ENCODE measurements around the gene HMCN1. TPM values are rescaled to one million over a fixed set of nuclear protein-coding genes. Genes with fewer than 3 reads are reported as not detected.

Gene HMCN1
- polyA plus RNA-seq, 3 donors from 2014 or later, result 0.33 to 0.38 TPM; not detected in 1

DNA sequence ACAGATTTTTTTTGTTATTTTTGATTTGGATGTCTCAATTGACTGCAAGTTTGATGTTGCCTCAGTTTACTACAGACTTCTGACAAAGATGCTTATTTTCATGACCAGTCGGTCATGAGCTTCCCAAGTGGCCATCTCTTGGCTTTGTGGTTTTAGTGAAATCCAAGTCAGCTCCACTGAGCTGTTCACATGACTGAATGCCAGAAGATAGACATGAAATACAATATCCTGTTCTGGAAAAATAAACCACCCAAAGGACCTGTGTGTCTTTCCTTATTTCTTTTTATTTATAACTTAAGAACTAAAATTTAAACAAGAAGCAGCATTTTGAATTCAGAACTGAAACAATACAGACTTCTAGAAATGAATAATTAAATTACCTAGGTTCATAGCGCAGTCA is 89.3 kb downstream of the HMCN1 start:
- Mint-ChIP-seq H3K27me3 (ENCODE audit: low read depth in 3 of 3) (peaks cover 1 to 3% (median 1%) of the 10 kb centered on the region in 3 donors), H3K4me3 (no peak overlapping the region), H3K4me1 (no peaks in the 10 kb centered on the region), H3K27ac (no peak overlapping the region), H3K9me3 (peaks cover 0 to 5% (median 0%) of the 10 kb centered on the region in 6 donors), H3K36me3 (no peaks in the 10 kb centered on the region)
- DNase-seq, result no peak

DNA sequence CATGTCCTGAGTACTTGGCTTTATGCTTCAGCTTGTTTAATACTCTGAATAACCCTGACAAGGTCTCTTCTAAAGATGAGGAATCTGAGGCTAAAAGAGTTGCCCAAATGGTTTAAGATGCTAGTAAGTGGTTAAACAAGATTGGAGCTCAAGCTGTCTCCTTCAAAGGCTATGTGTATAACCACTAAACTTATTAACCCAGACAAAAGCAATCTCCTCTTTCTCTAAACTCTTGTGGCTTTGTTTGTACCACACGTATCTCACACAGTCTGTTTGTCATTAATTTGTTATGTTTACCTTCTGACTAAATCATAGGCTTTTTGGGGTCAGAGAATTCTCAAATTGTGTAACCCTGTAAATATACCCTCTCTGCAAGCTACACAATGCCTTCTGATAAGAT is 89.9 kb downstream of the HMCN1 start:
- Mint-ChIP-seq H3K4me3 (no peak overlapping the region), H3K9me3 (peaks cover 0 to 5% (median 0%) of the 10 kb centered on the region in 6 donors), H3K4me1 (no peaks in the 10 kb centered on the region), H3K36me3 (no peaks in the 10 kb centered on the region), H3K27ac (no peak overlapping the region), H3K27me3 (ENCODE audit: low read depth in 3 of 3) (peaks cover 1 to 4% (median 3%) of the 10 kb centered on the region in 3 donors)
- DNase-seq, result no peak

DNA sequence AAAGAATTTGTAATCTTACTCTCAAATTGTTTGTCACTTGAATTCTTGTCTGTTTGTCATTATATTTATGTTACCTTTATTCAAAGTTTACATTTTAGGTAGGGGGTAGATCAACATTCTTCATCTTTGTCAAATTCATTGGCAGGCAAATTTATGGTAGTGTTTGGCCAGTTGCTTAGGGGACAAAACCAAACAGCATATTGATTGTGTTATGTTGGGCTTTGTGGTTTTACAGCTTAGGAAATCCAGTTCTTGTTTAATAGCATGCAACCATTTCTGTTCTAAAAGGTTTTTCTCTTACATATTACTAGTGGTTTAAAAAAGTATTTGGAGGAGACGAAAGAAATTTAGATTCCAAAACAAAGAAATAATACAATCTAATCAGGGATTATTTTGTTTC is 91.4 kb downstream of the HMCN1 start:
- Mint-ChIP-seq H3K4me3 (no peak overlapping the region), H3K27me3 (ENCODE audit: low read depth in 3 of 3) (peaks cover 3 to 4% (median 3%) of the 10 kb centered on the region in 3 donors), H3K9me3 (peaks cover 0 to 5% (median 0%) of the 10 kb centered on the region in 6 donors), H3K27ac (no peak overlapping the region), H3K4me1 (no peaks in the 10 kb centered on the region), H3K36me3 (no peaks in the 10 kb centered on the region)
- DNase-seq, result no peak

DNA sequence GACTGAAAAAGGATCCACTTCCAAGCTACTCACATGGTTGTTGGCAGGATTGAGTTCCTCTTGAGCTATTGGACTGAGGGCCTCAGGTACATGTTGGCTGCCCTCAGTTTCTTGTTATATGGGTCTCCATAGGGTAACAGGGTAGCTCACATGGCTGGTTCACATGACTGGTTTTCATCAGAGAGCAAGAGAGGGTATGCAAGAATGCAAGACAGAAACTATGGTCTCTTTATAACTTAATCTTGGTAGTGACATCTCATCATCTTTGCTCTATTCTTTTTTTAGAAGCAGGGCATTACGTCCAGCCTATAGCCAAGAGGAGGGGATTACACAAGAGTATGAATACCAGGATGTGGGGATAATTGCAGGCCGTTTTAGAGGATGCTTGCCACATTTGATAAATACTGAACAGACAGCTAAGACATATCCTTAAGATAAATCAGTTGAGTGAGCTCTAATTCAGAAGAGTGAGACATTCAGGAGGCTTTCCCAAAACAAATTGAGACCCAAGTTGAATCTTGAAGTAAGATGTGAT is 100.2 kb downstream of the HMCN1 start:
- H3K36me3 Mint-ChIP-seq, result no peaks in the 10 kb centered on the region
- no peaks in the 10 kb centered on the region for H3K4me1 Mint-ChIP-seq
- no peaks in the 10 kb centered on the region for H3K9me3 Mint-ChIP-seq
- DNase-seq, result no peak
- peaks cover 2 to 7% (median 4%) of the 10 kb centered on the region in 3 donors for H3K27me3 Mint-ChIP-seq (ENCODE audit: low read depth in 3 of 3)
- no peak overlapping the region for H3K4me3 Mint-ChIP-seq
- no peak overlapping the region for H3K27ac Mint-ChIP-seq

DNA sequence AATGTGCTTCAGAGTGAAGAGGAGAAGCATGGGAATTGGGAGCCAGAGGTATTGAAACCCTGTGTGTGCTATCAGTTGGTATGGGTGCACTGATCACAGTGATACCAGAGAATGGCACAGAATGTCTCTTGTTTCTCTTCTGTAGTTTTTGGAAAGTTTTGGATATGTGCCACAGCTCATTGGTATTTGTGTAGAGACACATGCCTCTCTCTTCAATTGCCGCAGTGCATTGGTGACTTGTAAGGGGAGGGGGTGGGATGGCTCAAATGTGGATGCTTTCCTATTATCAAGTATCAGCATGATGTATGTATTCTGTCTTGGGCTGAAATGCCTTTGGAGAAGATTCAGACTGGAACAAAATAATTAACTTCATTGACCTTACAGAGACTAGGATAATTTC is 101.0 kb downstream of the HMCN1 start:
- no peak overlapping the region for H3K27ac Mint-ChIP-seq
- H3K4me1 Mint-ChIP-seq, result no peaks in the 10 kb centered on the region
- no peaks in the 10 kb centered on the region for H3K36me3 Mint-ChIP-seq
- H3K9me3 Mint-ChIP-seq, result no peaks in the 10 kb centered on the region
- no peak for DNase-seq
- peaks cover 2 to 7% (median 4%) of the 10 kb centered on the region in 3 donors for H3K27me3 Mint-ChIP-seq (ENCODE audit: low read depth in 3 of 3)
- H3K4me3 Mint-ChIP-seq, result no peak overlapping the region

DNA sequence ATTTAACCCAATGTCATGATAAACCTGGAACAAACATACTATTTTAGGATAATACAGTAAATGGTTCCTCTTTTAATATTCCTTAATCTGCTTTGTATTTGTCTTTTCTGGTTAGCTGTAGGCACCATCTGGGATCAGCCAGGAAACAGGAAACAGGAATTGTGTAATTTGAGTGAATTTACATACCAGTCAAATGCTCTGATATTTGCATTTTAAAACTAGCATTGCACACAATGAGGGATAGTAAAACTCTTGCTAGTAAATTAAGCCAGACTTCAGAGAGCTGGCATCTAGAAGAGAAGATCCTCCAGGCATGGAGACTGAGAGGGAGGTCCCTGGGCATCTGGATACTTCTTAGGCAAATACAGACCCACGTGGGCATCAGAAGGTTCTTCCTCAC is 103.5 kb downstream of the HMCN1 start:
- no peak overlapping the region for H3K4me3 Mint-ChIP-seq
- H3K36me3 Mint-ChIP-seq, result no peaks in the 10 kb centered on the region
- peaks cover 2 to 6% (median 2%) of the 10 kb centered on the region in 3 donors for H3K27me3 Mint-ChIP-seq (ENCODE audit: low read depth in 3 of 3)
- DNase-seq, result no peak
- H3K4me1 Mint-ChIP-seq, result no peaks in the 10 kb centered on the region
- H3K9me3 Mint-ChIP-seq, result no peaks in the 10 kb centered on the region
- no peak overlapping the region for H3K27ac Mint-ChIP-seq

DNA sequence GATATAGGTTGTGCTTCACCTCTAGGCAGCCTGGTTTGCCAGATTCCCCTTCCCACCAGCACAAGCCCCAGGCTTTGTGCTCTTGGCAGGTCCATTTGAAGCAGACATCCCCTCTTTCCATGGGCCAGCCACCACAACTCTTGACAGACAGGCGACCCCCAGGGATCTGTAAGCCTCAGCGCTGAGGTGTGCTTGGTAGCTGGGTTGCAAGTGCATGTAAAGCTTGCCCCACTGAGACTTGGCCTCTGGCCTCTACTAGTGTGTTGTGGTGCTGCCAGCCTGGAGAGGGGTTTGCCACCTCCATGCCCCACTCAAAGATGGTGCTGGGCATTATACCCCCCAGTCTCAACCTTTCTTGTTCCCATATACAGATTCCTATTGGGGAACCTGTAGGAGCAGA is 103.9 kb downstream of the HMCN1 start:
- Mint-ChIP-seq H3K36me3 (no peaks in the 10 kb centered on the region), H3K27ac (no peak overlapping the region), H3K9me3 (no peaks in the 10 kb centered on the region), H3K27me3 (ENCODE audit: low read depth in 3 of 3) (peaks cover 2 to 6% (median 2%) of the 10 kb centered on the region in 3 donors), H3K4me1 (no peaks in the 10 kb centered on the region), H3K4me3 (no peak overlapping the region)
- no peak for DNase-seq

DNA sequence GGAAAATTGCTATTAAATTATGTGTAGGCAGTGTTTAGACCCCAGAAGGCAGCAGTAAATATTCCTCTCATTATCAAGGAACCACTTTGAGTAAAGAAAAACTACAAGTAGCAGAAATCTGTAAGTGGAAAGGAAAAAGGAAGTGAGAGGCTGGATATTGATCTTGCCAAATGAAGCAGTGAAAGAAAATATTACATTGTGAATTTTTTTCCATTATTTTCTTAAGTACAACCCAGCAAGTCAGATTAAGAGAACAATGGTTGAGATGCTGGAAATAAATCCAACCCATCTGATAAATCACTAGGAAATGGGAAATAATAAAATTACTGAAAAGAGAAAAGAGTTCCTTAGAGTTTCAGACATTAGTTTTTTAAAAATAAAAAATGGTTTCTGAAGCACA is 106.7 kb downstream of the HMCN1 start:
- no peak overlapping the region for H3K27ac Mint-ChIP-seq

DNA sequence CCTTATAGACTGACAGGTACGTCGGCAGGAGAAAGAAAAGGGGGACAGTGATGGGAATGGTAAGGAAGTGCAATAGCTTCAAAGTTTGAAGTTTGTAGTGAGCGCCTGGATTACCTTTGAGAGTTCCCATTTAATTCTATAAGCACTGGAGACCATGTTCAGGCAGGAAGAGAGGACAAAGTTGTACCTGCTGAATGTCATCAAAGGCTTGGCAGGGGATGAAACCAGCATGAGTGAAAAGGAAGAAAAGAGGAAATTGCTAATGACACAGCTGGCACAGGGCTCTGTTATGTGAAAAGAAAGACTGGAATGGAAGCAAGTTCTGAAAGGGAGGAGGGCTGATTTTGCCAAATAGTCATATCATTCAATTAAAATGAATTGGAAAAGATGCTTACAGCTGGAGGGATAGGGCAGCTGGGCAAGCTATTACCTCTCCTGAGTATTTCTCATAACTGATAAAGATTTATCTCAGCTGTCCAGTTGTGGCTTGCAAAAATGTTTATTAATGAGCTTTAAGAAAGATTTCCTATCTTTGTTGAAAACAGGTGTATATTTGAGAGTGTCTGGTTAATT is 109.2 kb downstream of the HMCN1 start:
- H3K27me3 Mint-ChIP-seq (ENCODE audit: low read depth in 3 of 3), result peaks cover 0 to 5% (median 1%) of the 10 kb centered on the region in 3 donors
- DNase-seq, result no peak
- no peaks in the 10 kb centered on the region for H3K9me3 Mint-ChIP-seq
- no peaks in the 10 kb centered on the region for H3K36me3 Mint-ChIP-seq
- no peak overlapping the region for H3K4me3 Mint-ChIP-seq
- H3K4me1 Mint-ChIP-seq, result no peaks in the 10 kb centered on the region
- H3K27ac Mint-ChIP-seq, result no peak overlapping the region

More for the DNA sequence above, 106.7 kb downstream of the HMCN1 start:
- Mint-ChIP-seq H3K9me3 (no peaks in the 10 kb centered on the region), H3K4me1 (no peaks in the 10 kb centered on the region), H3K36me3 (no peaks in the 10 kb centered on the region), H3K4me3 (no peak overlapping the region), H3K27me3 (ENCODE audit: low read depth in 3 of 3) (peaks cover 0 to 5% (median 3%) of the 10 kb centered on the region in 3 donors)
- no peak for DNase-seq

DNA sequence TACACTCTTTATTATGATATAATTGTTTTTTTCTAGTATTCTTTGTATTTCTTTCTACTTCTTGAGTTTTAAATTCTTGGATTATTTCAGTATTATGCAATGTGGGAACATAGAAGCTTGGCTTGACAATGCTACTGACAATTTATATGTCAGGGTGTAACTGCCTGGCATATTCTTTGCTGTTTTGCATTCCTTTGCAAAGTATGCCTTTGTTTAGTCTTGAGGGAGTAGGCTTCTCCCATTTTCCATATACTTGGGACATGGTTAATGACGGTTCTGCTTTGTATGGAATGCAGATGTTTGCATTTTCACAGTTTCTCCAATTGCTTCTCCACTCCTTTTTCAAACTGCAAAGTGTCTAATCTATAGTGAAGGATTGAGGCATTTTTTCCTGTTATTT is 109.8 kb downstream of the HMCN1 start:
- Mint-ChIP-seq H3K27ac (no peak overlapping the region), H3K36me3 (no peaks in the 10 kb centered on the region), H3K4me3 (no peak overlapping the region), H3K9me3 (no peaks in the 10 kb centered on the region), H3K4me1 (no peaks in the 10 kb centered on the region), H3K27me3 (ENCODE audit: low read depth in 3 of 3) (peaks cover 0 to 5% (median 1%) of the 10 kb centered on the region in 3 donors)
- DNase-seq, result no peak

DNA sequence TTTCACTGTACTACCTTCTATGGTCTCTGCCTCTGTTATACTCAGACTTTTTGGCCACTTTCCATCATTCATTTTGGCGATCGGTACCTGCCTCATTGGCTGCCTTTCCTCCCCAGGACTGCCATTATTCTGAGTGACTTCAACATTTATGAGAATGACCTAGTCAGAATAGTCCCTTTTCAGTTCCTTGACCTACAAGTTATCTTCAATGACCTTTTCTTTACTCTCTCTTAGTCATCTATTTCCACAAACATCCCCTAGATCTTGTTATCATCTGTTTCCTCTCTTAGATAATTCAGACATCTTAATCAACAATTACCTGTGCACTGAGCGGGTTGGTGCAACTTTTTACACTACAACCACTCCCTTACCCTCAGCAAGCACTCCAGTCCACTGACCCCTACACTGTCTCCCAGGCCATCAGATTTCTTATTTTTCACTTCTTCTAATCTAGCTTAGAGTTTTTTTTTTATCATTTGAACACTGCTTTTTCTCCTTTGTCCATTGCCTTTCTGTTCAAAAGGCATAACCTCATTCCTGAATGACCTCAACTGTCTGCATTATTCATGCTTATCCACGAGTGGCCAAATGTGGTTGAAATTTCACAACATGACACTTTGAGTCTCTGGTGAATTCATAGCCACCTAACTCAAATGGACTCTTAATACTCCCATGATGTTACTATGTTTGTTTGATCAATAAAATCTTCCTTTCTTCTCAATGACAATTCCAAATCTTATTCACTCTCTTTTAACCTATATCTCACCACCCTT is 112.7 kb downstream of the HMCN1 start:
- peaks cover 0 to 1% (median 1%) of the 10 kb centered on the region in 3 donors for H3K27me3 Mint-ChIP-seq (ENCODE audit: low read depth in 3 of 3)
- H3K4me3 Mint-ChIP-seq, result no peak overlapping the region
- H3K27ac Mint-ChIP-seq, result no peak overlapping the region
- no peaks in the 10 kb centered on the region for H3K4me1 Mint-ChIP-seq
- H3K9me3 Mint-ChIP-seq, result no peaks in the 10 kb centered on the region
- no peak for DNase-seq
- H3K36me3 Mint-ChIP-seq, result no peaks in the 10 kb centered on the region

DNA sequence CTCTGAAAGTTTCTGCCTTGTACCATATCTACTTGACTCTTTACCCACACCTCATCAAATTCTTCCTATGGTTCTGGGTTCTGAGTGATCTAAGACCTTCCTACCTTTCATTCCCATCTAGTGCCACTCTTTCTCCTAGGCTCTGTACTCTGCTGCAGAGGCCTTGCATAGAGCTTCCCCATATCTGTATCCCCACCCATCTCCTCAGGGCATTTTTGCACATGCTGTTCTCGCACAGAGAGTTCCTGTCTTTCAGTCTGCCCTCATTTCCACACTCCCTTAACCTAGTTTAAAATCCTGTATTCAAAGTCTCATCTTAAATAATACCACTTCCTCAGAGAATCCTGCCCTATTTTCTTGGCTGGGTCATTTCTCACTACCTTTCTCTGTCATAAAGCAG is 114.8 kb downstream of the HMCN1 start:
- Mint-ChIP-seq H3K36me3 (no peaks in the 10 kb centered on the region), H3K4me1 (no peaks in the 10 kb centered on the region), H3K4me3 (no peak overlapping the region), H3K9me3 (no peaks in the 10 kb centered on the region), H3K27me3 (ENCODE audit: low read depth in 3 of 3) (peaks cover 0 to 3% (median 2%) of the 10 kb centered on the region in 3 donors), H3K27ac (no peak overlapping the region)
- DNase-seq, result no peak

DNA sequence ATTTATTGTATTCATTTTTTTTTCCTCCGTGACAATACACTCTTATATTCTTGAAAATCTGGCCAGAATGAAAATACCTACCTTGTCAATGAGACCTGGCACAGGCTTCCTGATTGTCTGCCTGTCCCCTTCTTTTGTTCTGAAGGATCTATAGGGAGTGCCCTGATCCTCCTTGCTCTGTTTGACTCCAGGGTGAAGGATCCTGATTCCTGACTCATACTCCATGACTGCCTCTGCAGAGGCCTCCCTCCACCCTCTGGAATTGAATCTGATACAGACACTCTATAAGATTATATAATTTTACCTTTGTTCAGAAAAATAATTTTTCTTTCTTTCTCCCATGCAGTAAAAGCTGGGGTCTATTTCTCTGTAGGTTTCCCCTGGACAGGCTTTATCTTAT is 116.2 kb downstream of the HMCN1 start:
- Mint-ChIP-seq H3K9me3 (no peaks in the 10 kb centered on the region), H3K27me3 (ENCODE audit: low read depth in 3 of 3) (peaks cover 0 to 3% (median 2%) of the 10 kb centered on the region in 3 donors), H3K27ac (no peak overlapping the region), H3K36me3 (no peaks in the 10 kb centered on the region), H3K4me3 (no peak overlapping the region), H3K4me1 (no peaks in the 10 kb centered on the region)
- DNase-seq, result no peak

DNA sequence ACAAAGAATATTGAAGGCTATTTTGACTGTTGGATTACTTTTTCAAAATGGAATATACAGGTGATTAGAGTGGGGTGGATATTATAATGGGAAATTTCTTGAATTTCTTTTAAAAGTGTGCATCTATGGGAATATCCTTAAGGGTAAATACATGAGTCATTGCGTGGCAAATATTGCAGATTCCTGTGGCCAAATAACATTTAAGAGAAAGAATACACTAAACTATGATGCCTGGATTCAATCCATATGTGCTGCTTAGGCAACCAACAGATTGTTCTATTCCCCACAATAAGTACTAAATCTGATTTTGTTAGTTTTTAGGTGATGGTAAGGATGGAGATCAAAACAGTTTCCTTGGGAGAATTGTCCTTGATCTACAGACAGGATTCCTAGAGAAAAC is 119.5 kb downstream of the HMCN1 start:
- no peak for DNase-seq
- Mint-ChIP-seq H3K27ac (no peak overlapping the region), H3K9me3 (no peaks in the 10 kb centered on the region), H3K4me1 (no peaks in the 10 kb centered on the region), H3K36me3 (no peaks in the 10 kb centered on the region), H3K4me3 (no peak overlapping the region), H3K27me3 (ENCODE audit: low read depth in 3 of 3) (peaks cover 0 to 5% (median 3%) of the 10 kb centered on the region in 3 donors)

Data from immature natural killer cell (primary cell).